Right cardiac atrium (tissue), 5 donors: ENCODE measurements around the gene PRSS58. TPM values are rescaled to one million over a fixed set of nuclear protein-coding genes. Genes with fewer than 3 reads are reported as not detected.

Source experiments
- ATAC-seq, 2 donors: fragments of 200-7000 bp; cut with Tn5 transposase; one replicate each; pipeline versions ENCODE4 v1.8.0 to v1.9.1; 2020; ENCODE audit warnings: moderate library complexity in 2 of 2, mild to moderate bottlenecking in 1 of 2
- DNase-seq, 3 donors: peaks; one replicate each; pipeline ENCODE4 v3.0.0-alpha.2; 2020
- H3K27ac ChIP-seq: one replicate; pipeline ENCODE4 v1.5.1; 2013; ENCODE audit warnings: mild to moderate bottlenecking, low read length, control low read depth, moderate library complexity
- H3K27me3 ChIP-seq: one replicate; pipeline ENCODE4 v1.6.1; 2013; ENCODE audit not compliant: control insufficient read depth, insufficient read depth
- H3K4me1 ChIP-seq: one replicate; pipeline ENCODE4 v1.6.1; 2013; ENCODE audit warnings: low read length; ENCODE audit not compliant: control insufficient read depth, insufficient read depth
- H3K4me3 ChIP-seq: one replicate; pipeline ENCODE4 v1.5.1; 2013; ENCODE audit warnings: low read length, control low read depth
- H3K9me3 ChIP-seq: one replicate; pipeline ENCODE4 v1.6.1; 2013; ENCODE audit warnings: low read length; ENCODE audit not compliant: control insufficient read depth
- WGBS: extraction: QIAGEN DNeasy Blood & Tissue Kit; methylation state at CpG from one replicate; pipeline ENCODE4 v1.1.7; 2013; 5-methylcytosine and 5-hydroxymethylcytosine counted together
- intact Hi-C, 4 donors: fragments of 100-400 bp; cut with DNase I; formaldehyde crosslinking; loops; one replicate each; pipeline versions ENCODE4 v1.11.0 to v1.14.0; 2022 to 2023
- long read RNA-seq, 4 donors: library from polyadenylated mRNA; unstranded; transcript quantifications; one replicate each; pipeline ENCODE4 v2.0.0, GENCODE V29; 2020 to 2021
- polyA plus RNA-seq: library from polyadenylated mRNA; stranded (reverse); fragments of 200-250 nt; gene quantifications from one replicate; pipeline ENCODE4 v1.2.3, GENCODE V29; 2013
- total RNA-seq, 4 donors: library from RNA; stranded (reverse); fragmentation: NEBNext Ultra II Directional; extraction: Animal tissue kit (Norgen Biotek cat#: 25700); gene quantifications; one replicate each; pipeline ENCODE4 v1.2.1, GENCODE V29; 2021
- donor health status: healthy with polysubstance abuse.
- donor health status: DM: no; HTN: yes; CAD: no.
- donor health status: DM: no; HTN: no; CAD: no.
- donor health status: DM: no; HTN: yes; CAD: no; lungs with severe emphysema.
- donor health status: DM: yes; HTN: yes; CAD: no.

PRSS58 gene, protein sequence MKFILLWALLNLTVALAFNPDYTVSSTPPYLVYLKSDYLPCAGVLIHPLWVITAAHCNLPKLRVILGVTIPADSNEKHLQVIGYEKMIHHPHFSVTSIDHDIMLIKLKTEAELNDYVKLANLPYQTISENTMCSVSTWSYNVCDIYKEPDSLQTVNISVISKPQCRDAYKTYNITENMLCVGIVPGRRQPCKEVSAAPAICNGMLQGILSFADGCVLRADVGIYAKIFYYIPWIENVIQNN
- not detected for total RNA-seq
- not detected for polyA plus RNA-seq
- long read RNA-seq, donor 1: 0 reads
- long read RNA-seq, donor 2: 0 reads
- long read RNA-seq, donor 3: 0 reads
- long read RNA-seq, donor 4: 0 reads

DNA sequence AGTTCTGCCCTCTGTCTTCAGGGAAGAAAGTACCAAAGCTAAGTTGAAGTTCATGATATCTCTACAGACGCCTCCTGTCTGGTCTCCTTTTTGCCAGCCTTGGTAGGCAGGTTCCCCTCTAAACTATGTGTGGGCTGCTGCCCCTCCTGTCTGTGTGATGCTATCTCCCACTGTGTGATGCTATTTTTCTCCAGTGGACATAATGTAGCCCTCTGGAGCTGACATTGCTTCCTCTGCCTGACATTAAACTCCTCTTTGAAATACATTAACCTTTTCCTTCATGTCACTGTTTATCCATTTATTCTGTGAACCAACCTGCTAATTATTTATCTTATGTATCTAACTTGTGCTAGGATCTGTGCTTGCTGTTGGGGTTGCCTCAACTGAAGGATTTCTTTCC, at the start of gene PRSS58:
Gene PRSS58 (minus strand): TSS at position 101 of the 400 bp plus-strand sequence. CDS start 351 bp downstream, outside the sequence.
- ATAC-seq (no peak), DNase-seq (no peak)
- no peak within 1 kb of the TSS for H3K27ac ChIP-seq
- H3K4me3 ChIP-seq: no peak within 1 kb of the TSS
- 60% methylated on average over 1 of the region's 1 CpG for WGBS
- H3K27me3 ChIP-seq: no peaks in the 10 kb centered on the region
- H3K4me1 ChIP-seq: no peaks in the 10 kb centered on the region
- intact Hi-C loops: no loop called here
- no peaks in the 10 kb centered on the region for H3K9me3 ChIP-seq

DNA sequence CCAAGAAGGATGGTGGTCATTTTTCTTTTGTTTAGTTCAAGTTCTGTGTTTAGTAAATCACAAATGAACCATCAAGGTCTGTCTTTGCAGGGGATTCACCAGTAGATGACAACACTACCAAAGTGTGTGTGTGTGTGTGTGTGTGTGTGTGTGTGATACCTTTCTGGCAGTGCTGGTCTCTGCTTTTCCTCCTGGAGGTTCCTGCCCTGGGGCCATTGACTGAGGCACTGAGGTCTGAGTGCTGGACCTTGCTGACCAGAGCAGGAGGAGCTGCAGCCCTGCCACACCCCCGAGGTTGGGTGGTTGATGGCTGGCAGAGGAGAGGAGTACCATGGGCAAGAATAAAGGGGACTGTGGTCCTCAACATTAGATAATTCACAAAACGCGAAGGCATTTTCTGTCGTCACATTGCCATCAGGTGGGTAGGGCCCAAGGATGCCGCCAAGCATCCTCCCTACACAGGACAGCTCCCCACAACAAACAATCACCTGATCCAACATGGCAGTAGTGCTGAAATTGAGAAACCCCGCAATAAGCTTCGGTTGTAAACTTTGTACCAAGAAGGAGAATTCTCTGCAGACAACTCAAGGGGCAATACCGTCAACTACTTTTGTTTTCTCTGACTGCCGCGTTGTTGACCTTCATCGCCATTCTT, 49.5 kb upstream of the PRSS58 start:
- intact Hi-C loops: no loop called here
- ATAC-seq: no peak
- Histone ChIP-seq H3K4me1 (no peaks in the 10 kb centered on the region), H3K27me3 (no peaks in the 10 kb centered on the region), H3K4me3 (no peak overlapping the region), H3K9me3 (no peaks in the 10 kb centered on the region), H3K27ac (no peak overlapping the region)
- DNase-seq: no peak
- 73% methylated on average over 11 of the region's 11 CpGs for WGBS

GRCh38 chr7:142303650-142304049, 45.8 kb upstream of the PRSS58 start:
- DNase-seq (no peak), ATAC-seq (no peak)
- intact Hi-C loops: no loop called here
- H3K27ac ChIP-seq: no peak overlapping the region
- H3K4me3 ChIP-seq: no peak overlapping the region
- H3K4me1 ChIP-seq: no peaks in the 10 kb centered on the region
- H3K9me3 ChIP-seq: no peaks in the 10 kb centered on the region
- H3K27me3 ChIP-seq: no peaks in the 10 kb centered on the region
- WGBS: 22% methylated on average over 2 of the region's 2 CpGs

- ATAC-seq (no peak), DNase-seq (no peak)
- no peak overlapping the region for H3K27ac ChIP-seq
- intact Hi-C loops: no loop called here
- WGBS: 61% methylated on average over 3 of the region's 3 CpGs
- H3K4me1 ChIP-seq: no peaks in the 10 kb centered on the region
- no peaks in the 10 kb centered on the region for H3K27me3 ChIP-seq
- H3K9me3 ChIP-seq: no peaks in the 10 kb centered on the region
- no peak overlapping the region for H3K4me3 ChIP-seq
Measured at GRCh38 chr7:142301923-142302550, 44.2 kb upstream of the PRSS58 start.

DNA sequence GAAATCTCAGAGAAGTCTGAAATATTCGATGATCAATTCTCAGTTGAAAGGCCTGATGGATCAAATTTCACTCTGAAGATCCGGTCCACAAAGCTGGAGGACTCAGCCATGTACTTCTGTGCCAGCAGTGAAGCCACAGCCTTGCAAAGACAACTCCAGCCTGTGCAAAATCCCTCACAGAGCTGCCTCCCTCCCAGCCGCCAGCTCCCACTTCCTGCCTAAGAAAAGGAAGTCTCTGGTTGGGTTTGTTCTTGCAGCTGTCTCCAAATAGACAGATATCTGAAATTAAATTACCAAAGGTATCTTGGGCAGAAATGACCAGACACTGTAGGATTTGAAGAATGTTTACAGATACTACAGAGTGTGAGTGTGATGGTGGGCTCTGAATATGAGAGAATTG, 43.4 kb upstream of the PRSS58 start:
- 44% methylated on average over 3 of the region's 3 CpGs for WGBS
- Histone ChIP-seq H3K4me3 (no peak overlapping the region), H3K27ac (no peak overlapping the region), H3K9me3 (no peaks in the 10 kb centered on the region), H3K4me1 (no peaks in the 10 kb centered on the region), H3K27me3 (no peaks in the 10 kb centered on the region)
- DNase-seq: no peak
- intact Hi-C loops: no loop called here
- no peak for ATAC-seq

GRCh38 chr7:142300689-142301088, 42.8 kb upstream of the PRSS58 start:
- intact Hi-C loops: no loop called here
- no peak for ATAC-seq
- no peaks in the 10 kb centered on the region for H3K9me3 ChIP-seq

GRCh38 chr7:142299237-142299781, 41.5 kb upstream of the PRSS58 start:
- H3K9me3 ChIP-seq: no peaks in the 10 kb centered on the region
- 34% methylated on average over 10 of the region's 10 CpGs for WGBS
- no peaks in the 10 kb centered on the region for H3K27me3 ChIP-seq
- no peak overlapping the region for H3K4me3 ChIP-seq
- DNase-seq: no peak
- intact Hi-C loops: no loop called here
- H3K4me1 ChIP-seq: no peaks in the 10 kb centered on the region
- H3K27ac ChIP-seq: no peak overlapping the region
- no peak for ATAC-seq

More at GRCh38 chr7:142300689-142301088, 42.8 kb upstream of the PRSS58 start:
- H3K27me3 ChIP-seq: no peaks in the 10 kb centered on the region
- 47% methylated on average over 3 of the region's 3 CpGs for WGBS
- H3K4me1 ChIP-seq: no peaks in the 10 kb centered on the region
- no peak for DNase-seq
- H3K27ac ChIP-seq: no peak overlapping the region
- H3K4me3 ChIP-seq: no peak overlapping the region

- Histone ChIP-seq H3K27me3 (no peaks in the 10 kb centered on the region), H3K4me3 (no peak overlapping the region), H3K4me1 (no peaks in the 10 kb centered on the region), H3K27ac (no peak overlapping the region), H3K9me3 (no peaks in the 10 kb centered on the region)
- no peak for ATAC-seq
- intact Hi-C loops: no loop called here
- WGBS: 58% methylated on average over 5 of the region's 5 CpGs
- DNase-seq: no peak
Measured at GRCh38 chr7:142298627-142299026, 40.8 kb upstream of the PRSS58 start.

GRCh38 chr7:142298009-142298408, 40.2 kb upstream of the PRSS58 start:
- intact Hi-C loops: no loop called here
- Histone ChIP-seq H3K4me1 (no peaks in the 10 kb centered on the region), H3K9me3 (no peaks in the 10 kb centered on the region)

GRCh38 chr7:142280263-142280662, 22.4 kb upstream of the PRSS58 start:
- ATAC-seq (no peak), DNase-seq (no peak)
- intact Hi-C loops: no loop called here
- Histone ChIP-seq H3K27me3 (no peaks in the 10 kb centered on the region), H3K9me3 (no peaks in the 10 kb centered on the region), H3K4me3 (no peak overlapping the region), H3K4me1 (no peaks in the 10 kb centered on the region), H3K27ac (no peak overlapping the region)
- 38% methylated on average over 3 of the region's 3 CpGs for WGBS

More at GRCh38 chr7:142298009-142298408, 40.2 kb upstream of the PRSS58 start:
- DNase-seq (no peak), ATAC-seq (no peak)
- Histone ChIP-seq H3K4me3 (no peak overlapping the region), H3K27ac (no peak overlapping the region), H3K27me3 (no peaks in the 10 kb centered on the region)
- 44% methylated on average over 5 of the region's 5 CpGs for WGBS

GRCh38 chr7:142279601-142280000, 21.7 kb upstream of the PRSS58 start:
- H3K27me3 ChIP-seq: no peaks in the 10 kb centered on the region
- 74% methylated on average over 1 of the region's 1 CpG for WGBS
- intact Hi-C loops: no loop called here
- no peak overlapping the region for H3K4me3 ChIP-seq
- ATAC-seq (no peak), DNase-seq (no peak)
- no peaks in the 10 kb centered on the region for H3K4me1 ChIP-seq
- no peak overlapping the region for H3K27ac ChIP-seq
- no peaks in the 10 kb centered on the region for H3K9me3 ChIP-seq
